ENCODE results near the gene MSX1.

The MSX1 gene

DNA sequence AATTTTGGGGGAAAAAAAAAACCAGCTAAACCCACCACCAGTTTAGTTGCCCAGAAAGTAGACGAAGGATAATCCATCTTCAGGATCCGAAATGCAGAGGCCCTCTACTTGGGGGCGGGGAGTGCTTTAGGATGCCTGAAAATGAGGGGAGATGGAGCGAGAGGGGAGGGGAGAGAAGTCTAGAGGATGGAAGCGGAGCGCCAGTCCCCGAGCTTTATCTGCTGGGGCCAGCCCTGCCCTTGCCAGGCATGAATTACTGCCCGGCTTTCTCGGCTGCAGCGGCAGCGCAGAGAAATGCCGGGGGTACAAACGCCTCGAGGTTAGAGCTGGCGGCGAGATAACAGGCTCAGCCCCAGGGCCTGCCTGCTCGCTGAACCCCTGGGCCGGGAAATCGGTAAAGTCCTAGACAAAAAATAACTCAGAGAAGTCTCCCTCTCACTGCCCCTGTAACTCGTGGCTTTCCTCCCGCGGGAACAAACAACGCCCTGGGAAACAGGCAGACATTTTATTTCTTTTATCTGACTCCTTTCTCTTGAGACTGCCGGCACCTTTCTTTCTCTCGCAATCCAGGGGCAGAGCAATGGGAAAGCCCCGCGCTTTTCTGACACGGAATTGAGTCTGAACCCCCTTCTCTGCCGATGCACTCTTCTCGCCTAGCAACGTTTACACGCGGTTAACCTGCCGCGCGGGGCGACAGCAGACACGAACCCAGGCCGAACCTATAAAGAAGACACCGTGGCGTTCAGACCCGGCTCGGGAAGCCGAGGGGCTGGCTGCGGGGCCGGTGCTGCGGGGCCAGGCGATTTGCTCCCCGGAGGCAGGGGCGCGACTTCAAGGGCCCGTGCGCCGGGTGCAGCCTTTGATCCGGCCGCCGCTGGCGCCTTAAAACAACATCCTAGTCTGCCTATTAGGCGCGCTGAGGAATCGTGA lies 3.1 kb upstream of the MSX1 start:
- no peak for DNase-seq (ENCODE audit: low read depth)
- H3K4me3 ChIP-seq (ENCODE audit: low read depth, low read length), result peak overlapping the region; percentile 9
- TF ChIP-seq, protein P1, sequence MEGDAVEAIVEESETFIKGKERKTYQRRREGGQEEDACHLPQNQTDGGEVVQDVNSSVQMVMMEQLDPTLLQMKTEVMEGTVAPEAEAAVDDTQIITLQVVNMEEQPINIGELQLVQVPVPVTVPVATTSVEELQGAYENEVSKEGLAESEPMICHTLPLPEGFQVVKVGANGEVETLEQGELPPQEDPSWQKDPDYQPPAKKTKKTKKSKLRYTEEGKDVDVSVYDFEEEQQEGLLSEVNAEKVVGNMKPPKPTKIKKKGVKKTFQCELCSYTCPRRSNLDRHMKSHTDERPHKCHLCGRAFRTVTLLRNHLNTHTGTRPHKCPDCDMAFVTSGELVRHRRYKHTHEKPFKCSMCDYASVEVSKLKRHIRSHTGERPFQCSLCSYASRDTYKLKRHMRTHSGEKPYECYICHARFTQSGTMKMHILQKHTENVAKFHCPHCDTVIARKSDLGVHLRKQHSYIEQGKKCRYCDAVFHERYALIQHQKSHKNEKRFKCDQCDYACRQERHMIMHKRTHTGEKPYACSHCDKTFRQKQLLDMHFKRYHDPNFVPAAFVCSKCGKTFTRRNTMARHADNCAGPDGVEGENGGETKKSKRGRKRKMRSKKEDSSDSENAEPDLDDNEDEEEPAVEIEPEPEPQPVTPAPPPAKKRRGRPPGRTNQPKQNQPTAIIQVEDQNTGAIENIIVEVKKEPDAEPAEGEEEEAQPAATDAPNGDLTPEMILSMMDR (IDR thresholded peaks at IDR 0.05; ENCODE audit: insufficient read depth, low read depth, low read length, missing control alignments), result no peak

DNA sequence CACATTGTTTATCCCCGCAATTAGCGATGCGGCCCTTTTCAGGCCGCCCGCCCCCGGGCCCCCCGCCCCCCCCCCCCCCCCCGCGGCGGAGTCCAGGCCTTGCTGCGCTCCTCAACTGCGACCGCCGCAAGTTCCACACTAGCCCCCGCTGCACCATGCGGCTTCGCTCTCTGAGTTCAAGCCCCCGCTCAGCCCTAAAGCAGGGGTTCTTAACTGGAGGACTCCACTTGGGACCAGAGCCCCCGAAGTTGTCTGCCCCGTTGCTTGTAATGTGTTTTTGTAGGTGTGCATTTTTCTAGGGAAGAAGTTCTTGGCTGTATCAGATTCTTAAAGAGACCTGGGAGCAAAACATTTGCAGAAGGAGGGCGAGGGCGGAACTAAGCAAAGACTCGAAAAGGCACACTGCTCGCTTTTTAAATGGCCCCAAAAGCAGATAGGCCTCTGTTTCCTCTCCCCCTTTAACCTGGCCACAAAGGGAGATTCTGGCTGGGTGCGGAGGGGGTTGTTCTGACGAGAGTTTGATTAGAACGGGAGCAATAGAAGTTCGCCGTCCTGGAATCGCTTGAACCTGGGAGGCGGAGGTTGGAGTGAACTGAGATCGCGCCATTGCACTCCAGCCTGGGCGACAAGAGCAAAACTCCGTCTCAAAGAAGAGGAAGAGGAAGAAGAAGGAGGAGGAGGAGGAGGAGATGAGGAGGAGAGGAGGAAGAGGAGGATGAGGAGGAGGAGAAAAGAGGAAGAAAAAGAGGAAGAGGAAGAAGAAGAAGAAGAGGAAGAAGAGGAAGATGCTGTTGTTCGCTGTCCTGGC lies 2.3 kb upstream of the MSX1 start:
- no peak overlapping the region for H3K4me3 ChIP-seq (ENCODE audit: low read depth, low read length)
- TF ChIP-seq, protein P1 (IDR thresholded peaks at IDR 0.05; ENCODE audit: insufficient read depth, low read depth, low read length, missing control alignments), result no peak
- no peak for DNase-seq (ENCODE audit: low read depth)

DNA sequence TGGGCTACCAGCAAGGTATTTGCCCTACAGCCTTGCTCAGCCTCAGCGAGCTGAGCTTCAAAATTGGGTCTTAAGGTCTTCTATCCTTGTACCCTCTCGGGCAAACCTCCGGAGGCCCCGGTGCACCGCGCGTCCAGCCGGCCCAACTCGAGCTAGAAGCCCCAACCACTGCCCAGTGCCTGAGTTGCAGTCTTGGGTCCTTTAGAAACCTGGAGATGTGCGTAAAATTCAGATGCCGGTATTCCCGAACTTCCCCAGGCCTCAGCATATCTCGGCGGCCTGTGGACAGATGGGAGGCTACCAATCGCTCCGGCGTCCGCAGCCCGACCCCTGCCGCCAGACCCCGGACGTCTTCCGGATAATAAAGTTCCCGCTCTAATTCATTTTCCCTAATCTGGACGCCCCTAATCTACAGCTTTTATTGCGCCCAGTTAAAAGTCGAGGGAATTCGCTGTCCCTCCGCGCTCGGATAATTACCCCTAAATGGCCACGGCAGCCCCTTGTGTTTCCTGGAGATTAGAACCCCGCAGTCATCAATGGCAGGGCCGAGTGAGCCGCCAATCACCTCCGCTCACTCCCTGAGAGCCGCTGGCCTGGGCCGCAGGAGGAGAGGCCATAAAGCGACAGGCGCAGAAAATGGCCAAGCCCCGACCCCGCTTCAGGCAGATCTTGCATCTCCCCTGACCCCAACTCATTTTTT lies 1.5 kb upstream of the MSX1 start:
- DNase-seq (ENCODE audit: low read depth), result no peak
- TF ChIP-seq, protein P1 (IDR thresholded peaks at IDR 0.05; ENCODE audit: insufficient read depth, low read depth, low read length, missing control alignments), result no peak
- H3K4me3 ChIP-seq (ENCODE audit: low read depth, low read length), result no peak overlapping the region

DNA sequence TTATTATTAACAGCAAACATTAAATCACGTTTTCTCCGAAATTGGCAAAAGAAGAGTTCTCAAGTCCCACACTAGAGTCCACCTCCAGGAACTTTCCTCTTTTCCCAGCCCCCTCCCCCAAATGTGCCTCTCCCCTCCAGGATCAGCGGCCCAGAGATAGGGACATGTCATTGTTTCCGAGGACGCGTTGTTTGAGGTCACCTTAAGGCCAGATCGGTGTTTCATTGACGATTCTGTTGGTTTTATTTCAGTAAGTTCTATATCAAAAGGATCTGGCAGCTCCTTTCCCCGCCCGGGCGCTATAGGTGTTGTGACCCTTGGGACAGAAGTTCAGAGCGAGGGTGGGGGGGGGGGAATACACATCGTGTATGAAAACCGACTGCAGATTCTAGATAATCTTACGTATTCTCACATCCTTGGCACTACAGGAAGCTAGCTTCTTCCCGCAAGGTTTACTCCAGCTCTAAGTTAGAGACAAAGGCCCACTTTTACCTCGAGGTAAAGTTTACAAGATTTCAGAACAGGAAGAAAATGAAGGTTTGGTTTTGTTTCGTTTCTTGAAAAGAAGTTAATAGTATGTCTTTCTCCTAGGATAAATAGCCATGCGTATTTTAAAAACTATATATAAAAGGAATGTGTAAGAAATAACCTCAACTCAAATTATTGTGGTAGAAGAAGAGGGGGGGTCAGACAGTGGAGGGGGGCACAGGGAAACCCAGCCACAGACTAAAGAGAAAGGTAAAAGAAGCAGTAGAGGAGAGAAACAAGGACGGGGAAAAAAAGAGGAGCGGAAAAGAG lies 739 bp upstream of the MSX1 start:
- TF ChIP-seq, protein P1 (IDR thresholded peaks at IDR 0.05; ENCODE audit: insufficient read depth, low read depth, low read length, missing control alignments), result no peak
- DNase-seq (ENCODE audit: low read depth), result no peak
- H3K4me3 ChIP-seq (ENCODE audit: low read depth, low read length), result peak overlapping the region; percentile 76

DNA sequence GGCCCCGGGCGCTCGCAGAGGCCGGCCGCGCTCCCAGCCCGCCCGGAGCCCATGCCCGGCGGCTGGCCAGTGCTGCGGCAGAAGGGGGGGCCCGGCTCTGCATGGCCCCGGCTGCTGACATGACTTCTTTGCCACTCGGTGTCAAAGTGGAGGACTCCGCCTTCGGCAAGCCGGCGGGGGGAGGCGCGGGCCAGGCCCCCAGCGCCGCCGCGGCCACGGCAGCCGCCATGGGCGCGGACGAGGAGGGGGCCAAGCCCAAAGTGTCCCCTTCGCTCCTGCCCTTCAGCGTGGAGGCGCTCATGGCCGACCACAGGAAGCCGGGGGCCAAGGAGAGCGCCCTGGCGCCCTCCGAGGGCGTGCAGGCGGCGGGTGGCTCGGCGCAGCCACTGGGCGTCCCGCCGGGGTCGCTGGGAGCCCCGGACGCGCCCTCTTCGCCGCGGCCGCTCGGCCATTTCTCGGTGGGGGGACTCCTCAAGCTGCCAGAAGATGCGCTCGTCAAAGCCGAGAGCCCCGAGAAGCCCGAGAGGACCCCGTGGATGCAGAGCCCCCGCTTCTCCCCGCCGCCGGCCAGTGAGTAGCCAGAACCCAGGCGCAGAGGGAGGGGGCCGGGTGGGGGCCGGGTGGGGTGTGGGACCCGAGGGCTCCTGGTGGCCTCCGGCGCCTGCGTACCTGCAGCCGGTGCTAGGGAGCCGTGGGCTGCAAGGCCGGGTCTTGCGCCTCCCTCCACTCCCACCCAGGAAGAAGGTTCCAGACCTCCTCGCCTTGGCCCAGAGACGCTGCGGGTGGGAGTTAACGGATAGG lies 534 bp downstream of the MSX1 start:
- peak; percentile 34 for DNase-seq (ENCODE audit: low read depth)
- H3K4me3 ChIP-seq (ENCODE audit: low read depth, low read length), result peak overlapping the region; percentile 76
- TF ChIP-seq, protein P1 (IDR thresholded peaks at IDR 0.05; ENCODE audit: insufficient read depth, low read depth, low read length, missing control alignments), result no peak

Data from GM12865 (cell line).